Activated CD8-positive, alpha-beta memory T cell treated with anti-CD3 and anti-CD28 coated beads, Interleukin-2, amount 50 U/mL, for 1 hour (primary cell): ENCODE data around the gene SOX6.

Source experiments
- DNase-seq: peaks from one replicate; pipeline ENCODE4 v3.0.0-alpha.2; 2020; ENCODE audit errors: extremely low read depth

SOX6 gene

GRCh38 chr11:15965562-15966250 is 390.6 kb downstream of the SOX6 start:
- no peak for DNase-seq

GRCh38 chr11:15963266-15963665 is 393.1 kb downstream of the SOX6 start:
- DNase-seq, result no peak

- DNase-seq, result no peak
These were observed 397.4 kb downstream of the SOX6 start for GRCh38 chr11:15958910-15959309.

- no peak for DNase-seq
These were observed 399.1 kb downstream of the SOX6 start for GRCh38 chr11:15957234-15957633.

GRCh38 chr11:15956302-15956701 is 400.0 kb downstream of the SOX6 start:
- no peak for DNase-seq

- DNase-seq, result no peak
These were observed 400.8 kb downstream of the SOX6 start for GRCh38 chr11:15955595-15955994.

- DNase-seq, result no peak
These were observed 408.4 kb downstream of the SOX6 start for GRCh38 chr11:15947681-15948648.

- no peak for DNase-seq
These were observed 410.6 kb downstream of the SOX6 start for GRCh38 chr11:15945726-15946125.

GRCh38 chr11:15944460-15944859 is 411.9 kb downstream of the SOX6 start:
- no peak for DNase-seq

GRCh38 chr11:15943418-15944197 is 412.7 kb downstream of the SOX6 start:
- no peak for DNase-seq

GRCh38 chr11:15942936-15943335 is 413.4 kb downstream of the SOX6 start:
- DNase-seq, result no peak

- DNase-seq, result no peak
These were observed 414.2 kb downstream of the SOX6 start for GRCh38 chr11:15942126-15942525.

- DNase-seq, result no peak
These were observed 415.1 kb downstream of the SOX6 start for GRCh38 chr11:15941206-15941770.

- no peak for DNase-seq
These were observed 415.7 kb downstream of the SOX6 start for GRCh38 chr11:15940462-15941205.

- no peak for DNase-seq
These were observed 417.4 kb downstream of the SOX6 start for GRCh38 chr11:15938983-15939382.

GRCh38 chr11:15938121-15938611 is 418.2 kb downstream of the SOX6 start:
- DNase-seq, result no peak

- DNase-seq, result no peak
These were observed 418.7 kb downstream of the SOX6 start for GRCh38 chr11:15937601-15938120.

- no peak for DNase-seq
These were observed 420.3 kb downstream of the SOX6 start for GRCh38 chr11:15936011-15936410.

GRCh38 chr11:15935373-15935772 is 421.0 kb downstream of the SOX6 start:
- DNase-seq, result no peak

GRCh38 chr11:15933886-15934625 is 422.3 kb downstream of the SOX6 start:
- DNase-seq, result no peak
